Uterus (tissue), 2 donors: ENCODE data around the gene PROP1.

Source experiments
- POLR2A ChIP-seq, 2 donors: fragments of 450-650 bp; IDR thresholded peaks; one replicate each; pipeline ENCODE4 v1.6.1; 2016; ENCODE audit warnings: antibody characterized with exemption in 2 of 2, mild to moderate bottlenecking in 1 of 2, moderate library complexity in 1 of 2
- TF ChIP-seq, protein P1 (sequence below), 4 experiments: fragments of 200-600 bp in 2 of 4; fragments of 450-650 bp in 2 of 4; sonication (generic) in 2 of 4; IDR thresholded peaks; one replicate each; pipeline ENCODE4 v1.5.1; 2016 to 2019; ENCODE audit warnings: antibody characterized with exemption in 4 of 4, mild to moderate bottlenecking in 2 of 4, moderate library complexity in 1 of 4

GRCh38 chr5:177996660-177997318 is 747 bp upstream of the PROP1 start:
- TF ChIP-seq, protein P1, sequence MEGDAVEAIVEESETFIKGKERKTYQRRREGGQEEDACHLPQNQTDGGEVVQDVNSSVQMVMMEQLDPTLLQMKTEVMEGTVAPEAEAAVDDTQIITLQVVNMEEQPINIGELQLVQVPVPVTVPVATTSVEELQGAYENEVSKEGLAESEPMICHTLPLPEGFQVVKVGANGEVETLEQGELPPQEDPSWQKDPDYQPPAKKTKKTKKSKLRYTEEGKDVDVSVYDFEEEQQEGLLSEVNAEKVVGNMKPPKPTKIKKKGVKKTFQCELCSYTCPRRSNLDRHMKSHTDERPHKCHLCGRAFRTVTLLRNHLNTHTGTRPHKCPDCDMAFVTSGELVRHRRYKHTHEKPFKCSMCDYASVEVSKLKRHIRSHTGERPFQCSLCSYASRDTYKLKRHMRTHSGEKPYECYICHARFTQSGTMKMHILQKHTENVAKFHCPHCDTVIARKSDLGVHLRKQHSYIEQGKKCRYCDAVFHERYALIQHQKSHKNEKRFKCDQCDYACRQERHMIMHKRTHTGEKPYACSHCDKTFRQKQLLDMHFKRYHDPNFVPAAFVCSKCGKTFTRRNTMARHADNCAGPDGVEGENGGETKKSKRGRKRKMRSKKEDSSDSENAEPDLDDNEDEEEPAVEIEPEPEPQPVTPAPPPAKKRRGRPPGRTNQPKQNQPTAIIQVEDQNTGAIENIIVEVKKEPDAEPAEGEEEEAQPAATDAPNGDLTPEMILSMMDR (IDR thresholded peaks at IDR 0.05): no peak
- no peak for TF ChIP-seq POLR2A (IDR thresholded peaks at IDR 0.05)
